Astrocyte (in vitro differentiated cells and primary cell): Measurements from ENCODE around the gene CNTNAP2.

ENCODE experiments used
- CTCF ChIP-seq: IDR thresholded peaks from 2 replicates; pipeline ENCODE4 v1.5.1; 2011; ENCODE audit warnings: low read depth, mild to moderate bottlenecking, inconsistent platforms, low read length, moderate library complexity; ENCODE audit not compliant: insufficient read depth
- EZH2 ChIP-seq: IDR thresholded peaks from 2 replicates; pipeline ENCODE4 v1.6.1; 2012; ENCODE audit warnings: mild to moderate bottlenecking, low read length, inconsistent platforms; ENCODE audit not compliant: insufficient read depth

GRCh38 chr7:147151661-147152060, 1035.1 kb downstream of the CNTNAP2 start:
- no peak for TF ChIP-seq CTCF
- no peak for TF ChIP-seq EZH2
